HL-60 (cell line): Measurements from ENCODE around the gene FBXL17.

Source experiments
- GABPA ChIP-seq: IDR thresholded peaks from 2 replicates; pipeline ENCODE4 v1.6.1; 2012; ENCODE audit warnings: low read depth
- POLR2AphosphoS5 ChIP-seq: IDR thresholded peaks from 2 replicates; pipeline ENCODE4 v1.6.1; 2012; ENCODE audit warnings: low read depth
- SPI1 ChIP-seq: IDR thresholded peaks from 2 replicates; pipeline ENCODE4 v1.6.1; 2012; ENCODE audit warnings: low read depth, mild to moderate bottlenecking, borderline replicate concordance
- TF ChIP-seq, protein P1 (sequence below): IDR thresholded peaks from one replicate; pipeline ENCODE4 v1.5.1; 2011; ENCODE audit warnings: low read length, control low read depth, inconsistent platforms; ENCODE audit not compliant: insufficient read depth
- TF ChIP-seq, protein P2 (sequence below): IDR thresholded peaks from 2 replicates; pipeline ENCODE4 v1.6.1; 2012; ENCODE audit warnings: low read depth; ENCODE audit not compliant: insufficient replicate concordance

DNA sequence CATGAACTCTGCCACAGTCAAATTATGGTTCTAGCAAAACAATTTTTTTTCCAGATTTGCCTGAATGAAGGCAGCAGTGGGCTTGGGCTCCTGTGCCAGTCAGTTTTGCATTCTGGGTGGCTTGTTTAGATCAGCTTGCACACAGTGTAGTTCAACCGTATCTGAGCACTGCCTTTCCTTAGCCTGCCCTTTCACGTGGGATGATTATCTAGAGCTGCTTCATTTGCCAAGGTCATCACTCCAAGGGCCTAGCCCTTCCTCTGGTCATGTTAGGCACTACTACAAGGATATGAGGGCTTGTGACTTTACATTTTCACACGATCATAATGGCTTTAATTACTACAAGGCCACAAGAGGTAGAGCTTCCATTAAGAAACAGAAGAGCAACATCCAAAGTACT lies 560.6 kb downstream of the FBXL17 start:
- TF ChIP-seq, protein P1, sequence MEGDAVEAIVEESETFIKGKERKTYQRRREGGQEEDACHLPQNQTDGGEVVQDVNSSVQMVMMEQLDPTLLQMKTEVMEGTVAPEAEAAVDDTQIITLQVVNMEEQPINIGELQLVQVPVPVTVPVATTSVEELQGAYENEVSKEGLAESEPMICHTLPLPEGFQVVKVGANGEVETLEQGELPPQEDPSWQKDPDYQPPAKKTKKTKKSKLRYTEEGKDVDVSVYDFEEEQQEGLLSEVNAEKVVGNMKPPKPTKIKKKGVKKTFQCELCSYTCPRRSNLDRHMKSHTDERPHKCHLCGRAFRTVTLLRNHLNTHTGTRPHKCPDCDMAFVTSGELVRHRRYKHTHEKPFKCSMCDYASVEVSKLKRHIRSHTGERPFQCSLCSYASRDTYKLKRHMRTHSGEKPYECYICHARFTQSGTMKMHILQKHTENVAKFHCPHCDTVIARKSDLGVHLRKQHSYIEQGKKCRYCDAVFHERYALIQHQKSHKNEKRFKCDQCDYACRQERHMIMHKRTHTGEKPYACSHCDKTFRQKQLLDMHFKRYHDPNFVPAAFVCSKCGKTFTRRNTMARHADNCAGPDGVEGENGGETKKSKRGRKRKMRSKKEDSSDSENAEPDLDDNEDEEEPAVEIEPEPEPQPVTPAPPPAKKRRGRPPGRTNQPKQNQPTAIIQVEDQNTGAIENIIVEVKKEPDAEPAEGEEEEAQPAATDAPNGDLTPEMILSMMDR = no peak
- TF ChIP-seq, protein P2, sequence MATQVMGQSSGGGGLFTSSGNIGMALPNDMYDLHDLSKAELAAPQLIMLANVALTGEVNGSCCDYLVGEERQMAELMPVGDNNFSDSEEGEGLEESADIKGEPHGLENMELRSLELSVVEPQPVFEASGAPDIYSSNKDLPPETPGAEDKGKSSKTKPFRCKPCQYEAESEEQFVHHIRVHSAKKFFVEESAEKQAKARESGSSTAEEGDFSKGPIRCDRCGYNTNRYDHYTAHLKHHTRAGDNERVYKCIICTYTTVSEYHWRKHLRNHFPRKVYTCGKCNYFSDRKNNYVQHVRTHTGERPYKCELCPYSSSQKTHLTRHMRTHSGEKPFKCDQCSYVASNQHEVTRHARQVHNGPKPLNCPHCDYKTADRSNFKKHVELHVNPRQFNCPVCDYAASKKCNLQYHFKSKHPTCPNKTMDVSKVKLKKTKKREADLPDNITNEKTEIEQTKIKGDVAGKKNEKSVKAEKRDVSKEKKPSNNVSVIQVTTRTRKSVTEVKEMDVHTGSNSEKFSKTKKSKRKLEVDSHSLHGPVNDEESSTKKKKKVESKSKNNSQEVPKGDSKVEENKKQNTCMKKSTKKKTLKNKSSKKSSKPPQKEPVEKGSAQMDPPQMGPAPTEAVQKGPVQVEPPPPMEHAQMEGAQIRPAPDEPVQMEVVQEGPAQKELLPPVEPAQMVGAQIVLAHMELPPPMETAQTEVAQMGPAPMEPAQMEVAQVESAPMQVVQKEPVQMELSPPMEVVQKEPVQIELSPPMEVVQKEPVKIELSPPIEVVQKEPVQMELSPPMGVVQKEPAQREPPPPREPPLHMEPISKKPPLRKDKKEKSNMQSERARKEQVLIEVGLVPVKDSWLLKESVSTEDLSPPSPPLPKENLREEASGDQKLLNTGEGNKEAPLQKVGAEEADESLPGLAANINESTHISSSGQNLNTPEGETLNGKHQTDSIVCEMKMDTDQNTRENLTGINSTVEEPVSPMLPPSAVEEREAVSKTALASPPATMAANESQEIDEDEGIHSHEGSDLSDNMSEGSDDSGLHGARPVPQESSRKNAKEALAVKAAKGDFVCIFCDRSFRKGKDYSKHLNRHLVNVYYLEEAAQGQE = no peak
- TF ChIP-seq POLR2AphosphoS5 (no peak), GABPA (no peak), SPI1 (no peak)
